NCI-H2171 (cell line): ENCODE measurements around the gene TBC1D5.

Experiments used
- DNase-seq: peaks from one replicate; lab custom pipeline; 2025; lab: John Stamatoyannopoulos, UW

TBC1D5 gene

DNA sequence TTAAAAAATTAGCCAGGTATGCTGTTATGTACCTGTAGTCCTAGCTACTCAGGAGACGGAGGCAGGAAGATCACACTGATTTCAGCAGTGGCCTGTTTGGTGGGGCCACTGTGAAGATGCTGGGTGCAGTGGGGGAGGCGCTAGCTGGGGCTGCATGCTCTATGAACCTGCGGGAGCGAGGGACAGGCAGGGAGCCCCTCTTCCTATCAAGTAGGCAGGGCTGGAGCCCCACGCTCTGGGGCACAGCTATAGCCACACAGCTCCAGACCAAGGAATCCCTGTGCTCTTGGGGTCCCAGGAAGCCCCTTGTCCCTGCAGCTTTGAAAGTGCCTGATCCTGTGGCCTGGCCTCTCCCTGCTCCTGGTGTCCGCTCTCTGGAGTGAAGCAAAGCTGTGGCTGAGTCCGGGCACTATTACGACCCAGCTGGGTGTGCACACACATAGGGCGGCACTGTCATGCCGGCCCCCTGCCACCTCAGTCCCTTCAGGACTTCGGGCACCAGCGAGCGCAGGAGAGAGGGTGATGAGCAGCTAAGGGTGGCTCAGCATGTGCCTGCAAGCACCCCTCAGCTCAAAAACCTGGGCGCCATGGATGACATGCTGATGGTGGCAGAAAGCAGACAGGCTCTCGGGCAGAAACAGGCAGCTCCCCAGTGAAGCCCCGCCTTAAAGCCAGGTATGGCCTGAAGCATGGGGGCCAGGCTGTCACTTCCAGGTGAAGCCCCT, 262.6 kb downstream of the TBC1D5 start:
- no peak for DNase-seq

DNA sequence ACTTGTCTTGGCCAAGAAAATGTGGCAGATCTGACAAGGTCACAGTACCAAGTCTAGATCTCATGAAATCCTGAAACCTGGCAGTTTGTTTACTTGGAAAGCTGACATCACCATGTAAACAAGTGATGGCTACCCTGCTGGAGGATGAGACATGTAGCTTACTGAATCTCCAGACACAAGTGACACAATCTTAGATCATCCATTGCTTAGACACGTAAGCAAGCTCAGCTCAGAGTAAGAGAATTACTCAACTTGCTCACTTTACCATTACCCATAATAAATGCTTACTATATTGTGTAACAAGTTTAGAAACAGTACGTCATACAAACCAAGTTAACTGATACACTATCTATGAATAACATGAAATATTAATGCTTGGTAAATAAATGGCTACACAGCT, 263.8 kb downstream of the TBC1D5 start:
- no peak for DNase-seq

DNA sequence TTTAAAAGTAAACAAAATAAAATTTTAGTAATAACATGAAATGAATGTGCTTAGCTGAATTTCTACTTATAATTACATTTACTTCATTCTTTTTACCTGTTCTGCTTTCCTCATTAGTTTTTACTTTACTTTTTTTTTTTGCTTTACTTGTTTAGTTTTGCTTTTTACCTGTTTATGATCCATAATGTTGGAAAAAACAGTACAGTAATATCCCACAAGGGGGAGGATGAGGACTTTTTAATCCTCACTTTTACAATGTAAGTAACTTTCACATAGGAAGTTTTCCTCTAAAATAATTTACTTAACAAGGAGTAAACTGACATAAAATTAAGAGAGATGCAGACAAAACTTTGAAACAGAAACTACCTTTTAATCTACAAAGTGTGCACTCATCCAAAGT, 268.7 kb downstream of the TBC1D5 start:
- DNase-seq: no peak

DNA sequence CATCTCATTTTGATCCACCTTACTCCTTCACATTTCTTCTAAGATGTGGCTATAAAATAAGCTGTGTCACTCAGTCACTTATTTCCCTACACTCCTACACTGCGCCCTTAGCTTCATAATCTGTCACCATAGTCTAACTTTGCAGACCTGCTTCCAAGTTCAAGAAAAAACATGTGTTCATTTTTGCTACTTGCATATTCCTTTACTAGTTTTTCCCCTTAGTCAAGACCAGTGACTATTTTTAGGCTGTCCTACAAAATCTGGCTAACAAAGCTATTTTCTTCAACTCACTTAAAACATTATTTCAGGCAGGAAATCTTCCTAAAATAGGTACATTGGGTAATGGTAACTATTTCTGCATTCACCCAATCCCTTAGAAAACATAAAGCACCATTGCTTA, 272.5 kb downstream of the TBC1D5 start:
- DNase-seq: no peak

DNA sequence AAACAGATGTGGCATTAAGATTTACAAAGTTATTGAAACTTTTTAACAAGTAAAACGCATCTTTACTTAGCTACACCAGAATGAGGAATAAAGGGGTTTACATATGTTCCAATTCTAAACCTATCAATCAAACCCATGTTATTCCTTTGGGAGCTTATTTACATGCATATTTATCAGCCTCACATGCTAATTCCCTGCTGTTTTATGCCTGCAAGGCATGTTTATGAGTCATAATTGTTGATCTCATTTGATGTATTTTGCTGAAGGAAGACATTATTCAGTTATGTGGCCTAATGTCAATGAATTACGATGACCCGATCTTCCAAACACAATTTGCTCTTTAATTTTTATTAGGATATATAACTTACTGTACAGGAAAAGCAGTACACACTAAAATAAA, 272.9 kb downstream of the TBC1D5 start:
- no peak for DNase-seq

DNA sequence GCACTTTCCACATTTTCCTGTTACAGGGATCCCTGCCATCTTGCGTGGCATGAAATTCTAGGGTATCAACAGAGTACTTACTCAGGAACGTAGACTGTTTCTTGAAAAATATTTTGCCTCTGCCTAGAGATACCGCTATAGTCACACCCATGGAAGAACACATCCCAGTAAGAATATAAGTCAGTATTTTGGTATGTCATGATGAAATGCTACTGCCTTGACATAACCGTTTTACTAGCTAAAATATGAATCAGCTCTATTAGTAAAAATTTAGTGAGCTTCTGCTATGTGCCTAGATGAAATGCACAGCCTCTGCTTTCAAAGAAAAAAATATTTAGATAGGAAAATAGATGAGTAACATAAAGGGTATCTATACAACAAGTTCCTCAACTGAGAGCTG, 276.4 kb downstream of the TBC1D5 start:
- no peak for DNase-seq

DNA sequence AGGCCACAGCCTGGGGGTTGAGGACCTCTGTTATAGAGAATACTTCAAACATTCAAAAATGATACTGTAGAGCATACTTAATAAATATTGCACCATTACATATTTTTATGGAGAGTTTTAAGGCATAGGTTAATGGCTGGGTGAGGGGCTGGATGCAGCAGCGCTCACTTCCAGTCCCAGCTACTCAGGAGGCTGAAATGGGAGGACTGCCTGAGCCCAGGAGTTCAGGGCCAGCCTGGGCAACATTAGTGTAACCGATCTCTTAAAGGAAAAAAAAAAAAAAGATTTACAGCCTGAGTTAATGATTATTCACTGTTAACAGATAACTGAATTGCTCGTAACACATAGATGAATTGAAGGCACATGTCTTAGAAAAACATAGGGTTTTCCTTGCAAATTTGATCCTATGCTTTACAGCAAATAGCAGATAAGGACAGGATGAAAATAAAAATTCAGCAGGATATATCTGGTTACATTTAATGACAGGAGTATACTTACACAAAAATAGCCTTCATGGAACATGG, 282.9 kb downstream of the TBC1D5 start:
- DNase-seq: no peak

DNA sequence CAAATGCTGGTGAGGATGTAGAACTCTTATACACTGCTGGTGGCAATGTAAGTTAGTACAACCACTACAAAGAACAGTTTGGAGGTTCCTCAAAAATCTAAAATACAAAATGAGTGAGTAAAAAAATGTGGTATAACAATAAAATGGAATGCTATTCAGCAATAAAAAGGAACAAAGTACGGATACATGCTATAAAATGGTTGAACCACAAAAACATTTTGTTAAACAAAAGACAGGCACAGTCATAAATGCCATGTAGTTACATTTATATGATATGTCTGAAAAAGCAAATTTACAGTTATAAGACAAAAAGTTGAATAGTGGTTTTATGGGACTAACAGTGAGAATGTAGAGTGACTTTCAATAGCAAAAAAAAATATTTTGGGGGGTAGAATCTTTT, 285.8 kb downstream of the TBC1D5 start:
- DNase-seq: no peak

DNA sequence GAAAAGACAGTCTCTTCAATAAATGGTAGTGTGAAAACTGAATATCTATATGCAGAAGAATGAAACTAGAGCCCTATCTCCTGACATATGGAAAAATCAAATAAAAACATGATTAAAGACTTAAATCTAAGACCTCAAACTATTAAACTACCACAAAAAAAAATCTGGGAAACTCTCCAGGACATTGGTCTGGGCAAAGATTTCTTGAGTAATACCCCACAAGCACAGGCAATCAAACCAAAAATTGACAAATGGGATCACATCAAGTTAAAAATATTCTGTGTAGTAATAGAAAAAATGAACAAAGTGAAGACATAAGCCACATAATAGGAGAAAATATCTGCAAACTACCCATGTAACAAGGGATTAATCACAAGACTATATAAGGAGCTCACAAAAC, 286.4 kb downstream of the TBC1D5 start:
- DNase-seq: no peak

DNA sequence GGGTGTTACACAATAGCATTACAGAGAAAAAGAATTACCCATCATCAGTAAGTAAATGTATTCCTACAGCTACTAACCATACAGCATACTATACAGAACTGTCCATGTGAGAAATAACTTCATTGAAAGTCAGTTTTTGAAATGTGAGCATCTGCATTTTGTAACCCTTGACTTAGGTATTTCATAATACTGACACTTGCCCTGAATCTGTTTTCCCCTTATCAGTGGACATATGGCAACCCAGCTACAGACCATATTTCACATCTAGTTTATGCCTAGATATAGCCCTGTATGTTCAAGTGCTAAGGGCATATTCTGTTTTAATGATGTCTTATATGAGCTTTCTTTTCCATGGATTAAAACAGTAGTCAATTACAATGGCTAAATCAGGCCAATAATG, 297.6 kb downstream of the TBC1D5 start:
- no peak for DNase-seq

DNA sequence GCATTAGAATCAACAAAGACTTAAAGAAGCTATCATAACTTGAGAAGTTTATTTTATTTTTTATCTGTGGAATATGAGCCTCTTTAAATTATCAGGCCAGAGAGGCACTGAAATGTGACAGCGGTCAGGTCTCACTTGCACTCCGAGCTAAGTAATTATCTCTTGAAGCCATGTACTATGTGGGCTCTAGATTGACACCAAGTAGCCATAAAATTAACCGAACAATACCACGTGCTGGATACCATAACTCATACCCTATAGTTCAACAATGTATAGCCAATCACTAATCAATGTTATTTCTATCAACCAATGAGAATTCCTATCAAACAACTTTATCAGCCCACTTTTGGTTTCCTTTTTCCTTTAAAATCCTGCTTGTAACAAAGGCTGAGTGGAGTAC, 299.3 kb downstream of the TBC1D5 start:
- DNase-seq: no peak

DNA sequence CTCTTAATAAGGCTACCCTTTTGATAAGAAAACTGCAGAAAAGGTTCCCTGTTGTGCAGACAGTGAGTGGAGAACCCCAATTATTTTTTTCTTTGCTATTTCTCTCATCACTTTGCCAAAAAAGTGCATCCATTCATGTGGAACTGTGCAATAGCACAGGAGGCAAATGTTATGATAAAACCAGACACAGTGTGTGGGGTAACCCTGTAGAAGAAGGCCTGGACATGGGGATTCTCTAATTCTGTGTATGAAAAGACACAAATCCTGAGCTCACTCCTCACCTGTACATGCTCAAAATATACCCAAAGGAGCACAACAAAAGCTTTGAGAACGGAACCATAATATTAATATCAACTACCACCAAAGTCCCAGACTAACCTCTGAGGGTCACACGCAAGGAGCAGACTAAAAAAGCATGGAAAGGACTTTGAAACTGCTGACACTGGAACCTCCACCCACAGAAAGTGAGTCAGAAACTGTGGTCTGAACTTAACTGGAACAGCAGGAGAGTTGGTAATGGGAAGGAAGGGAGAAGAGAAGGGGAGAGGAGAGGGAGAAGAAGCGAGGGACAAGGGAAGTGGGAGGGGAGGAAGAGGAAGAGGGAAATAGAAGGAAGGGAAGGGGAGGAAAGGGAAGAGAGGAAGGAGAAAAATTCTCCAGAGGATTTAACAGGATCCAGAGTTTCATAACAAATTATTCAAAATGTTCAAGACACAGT, 299.9 kb downstream of the TBC1D5 start:
- DNase-seq: no peak

DNA sequence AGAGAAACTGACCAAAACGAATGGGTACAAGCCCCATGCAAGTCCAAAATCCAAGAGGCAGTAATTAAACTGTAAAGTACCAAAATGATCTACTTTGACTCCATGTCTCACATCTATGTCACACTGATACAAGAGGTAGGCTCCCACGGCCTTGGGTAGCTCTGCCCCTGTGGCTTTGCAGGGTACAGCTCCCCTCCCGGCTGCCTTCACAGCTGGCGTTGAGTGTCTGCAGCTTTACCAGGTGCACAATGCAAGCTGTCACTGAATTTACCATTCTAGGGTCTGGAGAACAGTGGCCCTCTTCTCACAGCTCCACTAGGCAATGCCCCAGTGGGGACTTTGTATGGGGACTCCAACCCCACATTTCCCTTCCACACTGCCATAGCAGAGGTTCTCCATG, 308.6 kb downstream of the TBC1D5 start:
- no peak for DNase-seq

DNA sequence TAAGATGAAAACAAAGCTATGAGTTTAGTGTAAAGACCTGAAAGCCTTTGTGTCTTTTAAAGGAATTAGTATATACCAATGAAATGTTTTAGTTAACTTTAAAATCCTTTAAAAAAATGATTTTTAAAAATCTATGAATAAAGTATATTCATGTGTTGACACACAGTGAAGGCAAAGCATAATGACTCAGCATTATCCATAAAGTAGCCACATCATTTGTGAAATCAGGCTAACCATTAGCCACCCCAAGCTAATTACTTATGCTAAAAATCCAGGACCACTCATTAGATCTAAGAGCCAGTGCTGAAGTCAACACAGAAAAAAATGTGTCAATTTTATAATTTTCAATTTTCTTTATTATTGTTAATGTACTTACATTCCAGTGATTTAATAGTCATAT, 310.2 kb downstream of the TBC1D5 start:
- no peak for DNase-seq

DNA sequence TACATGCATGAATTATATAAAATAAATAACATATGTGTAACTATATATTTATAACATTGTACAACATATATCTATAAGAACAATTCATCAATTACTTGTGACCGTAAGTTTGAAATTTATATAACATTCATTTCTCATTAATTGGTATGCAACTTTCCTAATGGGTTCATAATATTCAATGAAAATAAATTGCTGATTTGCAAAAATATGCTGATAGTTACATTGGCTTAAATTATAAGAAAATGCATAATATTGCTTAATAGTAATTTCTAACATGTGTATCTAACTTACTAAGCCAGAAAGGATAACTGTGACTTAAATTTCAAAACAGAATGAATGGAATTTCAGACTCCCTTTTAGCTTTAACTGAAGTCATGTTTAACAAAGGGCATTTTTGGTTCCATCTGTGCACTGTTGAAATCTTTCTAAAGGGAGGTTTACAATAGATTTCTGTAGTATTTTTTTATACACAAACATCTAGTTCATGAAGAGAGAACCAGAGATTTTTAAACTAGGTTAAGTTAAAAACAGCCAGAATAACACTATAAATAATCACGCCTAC, 310.9 kb downstream of the TBC1D5 start:
- DNase-seq: no peak

DNA sequence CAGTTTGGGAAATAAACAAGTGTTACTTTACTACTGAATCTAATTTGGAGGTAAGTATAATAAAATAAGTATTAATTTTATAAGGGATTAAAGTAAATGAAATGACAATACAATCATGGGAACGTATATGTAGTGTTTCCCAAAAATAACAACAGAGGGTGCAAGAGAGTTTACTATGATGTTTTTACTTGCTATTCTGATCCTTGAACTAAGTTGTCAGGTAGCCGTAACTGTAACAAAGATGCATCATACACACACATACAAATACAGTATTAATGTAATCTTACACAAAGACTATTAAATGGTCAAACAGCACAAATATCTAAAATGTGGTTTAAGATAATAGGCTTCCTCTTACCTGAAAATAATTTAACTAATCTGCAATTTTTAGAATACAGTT, 311.4 kb downstream of the TBC1D5 start:
- DNase-seq: peak; percentile 6

DNA sequence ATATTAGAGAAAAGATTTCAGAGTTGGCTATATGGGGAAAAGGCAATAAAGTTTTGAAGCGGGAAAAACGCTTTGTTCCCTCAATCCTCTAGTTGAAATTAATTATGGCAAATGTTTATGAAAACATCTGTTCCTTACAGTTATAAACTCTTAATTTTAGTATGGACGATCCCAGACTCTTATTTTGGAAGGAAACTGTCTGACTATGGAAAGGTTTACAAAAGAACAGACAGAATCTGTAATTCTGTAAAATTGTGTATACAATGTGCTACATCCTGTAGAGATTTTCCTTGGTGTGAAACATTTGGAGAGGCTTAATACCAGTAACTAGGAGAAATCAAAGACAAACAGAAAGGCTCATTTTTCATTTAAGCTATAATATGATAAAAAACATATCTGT, 311.8 kb downstream of the TBC1D5 start:
- no peak for DNase-seq

DNA sequence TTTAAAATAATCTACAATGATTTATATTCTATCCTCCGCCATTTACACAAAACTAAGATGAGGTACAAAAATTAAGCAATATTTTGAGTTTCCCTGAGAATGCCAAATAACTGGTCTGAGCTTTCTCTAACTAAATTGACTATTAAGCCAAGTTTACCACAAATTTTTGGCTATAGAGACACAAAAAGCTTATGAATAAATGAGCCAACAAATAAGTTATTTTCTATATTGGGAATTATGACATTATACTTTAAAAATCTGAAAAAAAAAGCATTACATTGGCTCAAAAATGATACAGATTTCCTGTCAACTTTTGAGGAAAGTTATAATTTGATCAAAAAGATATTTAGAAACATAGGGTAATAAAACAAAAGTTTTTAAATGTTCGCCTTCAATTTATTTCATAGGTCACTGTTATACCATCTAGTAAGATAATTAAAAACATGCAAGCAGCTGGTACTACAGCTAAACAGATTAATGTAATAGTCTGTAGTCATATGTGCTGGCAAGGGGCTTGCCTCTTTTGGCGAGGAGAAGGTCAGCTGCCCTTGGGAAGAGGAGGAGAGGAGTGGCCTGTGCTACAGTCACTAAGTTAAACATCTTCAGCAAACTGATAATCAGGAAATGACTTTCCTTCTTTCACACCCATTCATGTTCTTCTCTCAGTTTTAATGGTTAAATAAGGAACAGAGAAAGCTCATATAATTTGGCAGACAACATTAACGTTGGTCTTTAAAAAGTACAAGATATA, 318.5 kb downstream of the TBC1D5 start:
- no peak for DNase-seq

DNA sequence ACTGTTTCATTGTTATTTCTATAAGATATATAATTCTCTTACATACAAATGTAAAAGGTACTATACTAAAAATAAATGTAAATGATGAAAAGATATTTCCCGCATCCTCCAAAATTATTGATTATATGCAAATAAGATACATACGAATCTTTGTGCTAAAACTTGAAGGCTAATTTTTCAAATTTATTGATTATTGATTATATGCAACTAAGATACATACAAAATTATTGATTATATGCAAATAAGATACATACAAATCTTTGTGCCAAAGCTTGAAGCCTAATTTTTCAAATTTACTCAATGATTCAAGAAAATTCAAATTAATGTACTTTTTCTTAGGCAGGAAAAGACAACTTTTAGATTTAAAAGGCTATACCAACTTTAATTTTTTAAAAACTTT, 319.8 kb downstream of the TBC1D5 start:
- DNase-seq: no peak

DNA sequence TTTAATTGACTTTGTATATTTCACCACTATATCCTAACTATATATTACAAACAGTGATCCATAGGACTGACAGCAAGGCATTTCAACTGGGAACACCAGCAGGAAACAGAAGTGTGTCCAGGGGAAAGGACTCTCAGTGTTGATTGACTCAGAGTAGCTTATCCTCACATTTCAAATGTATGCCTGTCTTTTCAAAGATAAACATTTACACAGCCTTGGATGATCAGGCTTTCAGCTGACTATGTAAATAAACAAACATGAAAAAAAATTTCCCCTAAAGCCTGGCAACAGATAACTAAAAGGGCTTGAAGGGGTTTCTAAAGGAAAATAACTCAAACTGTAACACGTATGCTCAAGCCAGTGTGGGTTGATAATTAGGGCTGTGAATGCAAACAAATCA, 321.8 kb downstream of the TBC1D5 start:
- no peak for DNase-seq

DNA sequence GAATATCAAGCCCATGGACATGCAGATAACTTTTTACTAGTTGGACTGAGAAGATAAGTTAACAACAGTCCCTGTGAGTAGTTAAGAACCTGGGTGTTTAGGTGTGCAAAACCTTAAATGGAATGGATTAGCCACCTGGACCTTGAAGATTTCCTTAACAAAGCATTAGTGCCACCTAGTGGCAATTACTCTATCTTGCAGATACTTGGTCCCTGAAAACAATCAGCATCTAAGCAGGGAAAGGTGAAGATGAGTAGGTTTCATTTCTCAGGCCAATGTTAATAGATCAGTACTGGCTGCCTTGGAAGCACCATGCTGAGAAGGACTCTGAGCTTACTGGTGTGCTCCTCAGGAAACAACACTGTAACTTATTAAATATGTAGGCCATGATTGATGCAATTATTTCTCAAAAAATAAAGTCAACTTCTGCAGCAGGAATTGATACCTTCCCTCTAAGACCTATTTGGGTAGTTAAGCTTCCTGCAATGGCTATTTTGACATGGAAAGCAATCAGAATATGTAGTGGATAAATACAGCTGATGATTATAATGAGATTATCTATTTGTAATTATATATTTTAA, 329.4 kb downstream of the TBC1D5 start:
- DNase-seq: peak; percentile 24

DNA sequence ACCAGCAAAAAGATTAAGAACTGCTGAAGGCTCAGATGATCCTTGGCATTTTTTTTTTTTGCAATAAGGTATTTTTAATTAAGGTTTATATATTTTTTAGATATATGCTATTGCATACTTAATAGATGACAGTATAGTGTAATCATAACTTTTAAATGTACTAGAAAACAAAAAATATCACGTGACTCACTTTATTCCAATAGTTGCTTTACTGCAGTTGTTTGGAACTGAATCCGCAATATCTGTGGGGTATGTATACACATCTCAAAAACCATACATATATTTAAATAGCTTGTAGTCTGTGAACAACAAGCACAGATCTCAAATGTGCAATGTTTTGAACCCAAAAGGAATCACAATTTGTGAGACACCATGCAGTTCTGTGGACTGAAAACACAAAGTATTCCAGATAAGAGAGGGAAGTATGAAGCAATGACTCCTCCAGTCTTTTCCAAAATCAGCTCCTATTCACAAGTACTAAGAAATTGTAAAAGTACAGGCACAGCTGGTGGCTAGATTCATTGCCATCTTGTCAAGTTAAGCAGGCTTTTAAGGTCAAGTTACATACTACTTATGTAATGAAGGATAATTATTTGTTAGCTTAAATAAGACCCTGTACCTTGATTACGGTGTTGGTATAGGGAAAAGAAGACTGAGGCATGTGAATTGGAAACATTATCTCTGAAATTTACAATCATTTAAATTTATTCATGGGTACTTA, 331.1 kb downstream of the TBC1D5 start:
- peak; percentile 13 for DNase-seq
